Right lobe of liver (tissue), 6 donors: ENCODE data around the gene ABHD2. TPM values are rescaled to one million over a fixed set of nuclear protein-coding genes. Genes with fewer than 3 reads are reported as not detected.
A peak's percentile ranks its signal among the peaks of the same experiment; 100 is the strongest.

ENCODE experiments used
- ATAC-seq, 4 donors: fragments of 200-7000 bp; cut with Tn5 transposase; one replicate each; pipeline ENCODE4 v1.9.1; 2020; ENCODE audit warnings: mild to moderate bottlenecking in 4 of 4, moderate library complexity in 4 of 4
- DNase-seq, 3 donors: peaks; one replicate each; pipeline ENCODE4 v3.0.0-alpha.2; 2020
- H3K27ac ChIP-seq, 3 donors: fragments of 200-600 bp; one replicate each; pipeline ENCODE4 v1.8.0; 2022
- H3K27me3 ChIP-seq, 2 donors: fragments of 200-600 bp; one replicate each; pipeline ENCODE4 v1.8.0; 2022
- H3K36me3 ChIP-seq, 4 donors: fragments of 200-600 bp; sonication (generic) in 1 of 4; one replicate each; pipeline versions ENCODE4 v1.5.1 to v1.8.0; 2017 to 2022; ENCODE audit warnings: control low read depth in 1 of 4
- H3K4me1 ChIP-seq, 4 donors: fragments of 200-600 bp; sonication (generic) in 1 of 4; one replicate each; pipeline versions ENCODE4 v1.5.1 to v1.8.0; 2017 to 2022; ENCODE audit warnings: control low read depth in 1 of 4
- H3K4me3 ChIP-seq, 3 donors: fragments of 200-600 bp; one replicate each; pipeline ENCODE4 v1.8.0; 2022
- H3K9me3 ChIP-seq, 4 donors: fragments of 200-600 bp; sonication (generic) in 1 of 4; one replicate each; pipeline versions ENCODE4 v1.5.1 to v1.8.0; 2017 to 2022; ENCODE audit warnings: control low read depth in 1 of 4
- POLR2A ChIP-seq: fragments of 450-650 bp; IDR thresholded peaks from one replicate; pipeline ENCODE4 v1.6.1; 2017; ENCODE audit warnings: antibody characterized with exemption, mild to moderate bottlenecking
- WGBS: methylation state at CpG from one replicate; pipeline ENCODE4 v1.1.6; 2018; ENCODE audit warnings: low coverage, low lambda C conversion rate; ENCODE audit not compliant: insufficient coverage; ENCODE audit errors: missing lambda C conversion rate; 5-methylcytosine and 5-hydroxymethylcytosine counted together
- intact Hi-C, 2 donors: fragments of 100-400 bp; cut with DNase I; formaldehyde crosslinking; loops; one replicate each; pipeline versions ENCODE4 v1.11.2 to v1.14.1; 2022
- total RNA-seq, 6 experiments: library from RNA; depleted of rRNA in 2 of 6; stranded (reverse); fragments of >200 nt in 2 of 6; fragmentation: NEBNext Ultra II Directional in 3 of 6; extraction: Animal tissue kit (Norgen Biotek cat#: 25700) in 3 of 6; gene quantifications; one replicate each; pipeline versions ENCODE4 v1.1.0 to v1.2.4, GENCODE V29; 2016 to 2023
- TF ChIP-seq, protein P1 (sequence below), 4 donors: fragments of 200-600 bp in 3 of 4; fragments of 450-650 bp in 1 of 4; IDR thresholded peaks; one replicate each; pipeline versions ENCODE4 v1.5.1 to v1.8.0; 2016 to 2022; ENCODE audit warnings: antibody characterized with exemption in 4 of 4, mild to moderate bottlenecking in 2 of 4
- donor health status: DM: no; HTN: yes; CAD: no.
- donor health status: DM: no; HTN: no; CAD: no.
- donor health status: DM: no; HTN: no; CAD: no.
- donor health status: DM: no; HTN: yes; CAD: no.
- donor health status: DM: no; HTN: yes; CAD: no.

ABHD2 gene
- total RNA-seq, 6 experiments from 2014 or later = 136 to 392 (median 315) TPM

DNA sequence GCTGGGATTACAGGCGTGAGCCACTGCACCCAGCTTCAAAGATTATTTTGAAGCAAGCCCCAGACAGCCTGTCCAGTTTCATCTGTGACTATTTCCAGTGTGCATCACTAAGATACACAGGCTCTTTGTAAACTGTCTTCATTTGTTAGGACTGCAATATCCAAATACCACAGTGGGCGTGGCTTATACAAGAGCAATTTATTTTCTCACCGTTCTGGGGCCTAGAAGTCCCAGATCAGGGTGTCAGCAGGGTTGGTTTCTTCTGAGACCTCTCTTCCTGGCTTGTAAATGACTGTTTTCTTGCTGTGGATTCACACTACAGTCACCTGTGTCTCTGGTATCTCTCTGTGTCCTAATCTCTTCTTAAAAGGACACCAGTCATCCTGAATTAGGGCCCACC, 73.4 kb downstream of the ABHD2 start:
- intact Hi-C loops = no loop called here

DNA sequence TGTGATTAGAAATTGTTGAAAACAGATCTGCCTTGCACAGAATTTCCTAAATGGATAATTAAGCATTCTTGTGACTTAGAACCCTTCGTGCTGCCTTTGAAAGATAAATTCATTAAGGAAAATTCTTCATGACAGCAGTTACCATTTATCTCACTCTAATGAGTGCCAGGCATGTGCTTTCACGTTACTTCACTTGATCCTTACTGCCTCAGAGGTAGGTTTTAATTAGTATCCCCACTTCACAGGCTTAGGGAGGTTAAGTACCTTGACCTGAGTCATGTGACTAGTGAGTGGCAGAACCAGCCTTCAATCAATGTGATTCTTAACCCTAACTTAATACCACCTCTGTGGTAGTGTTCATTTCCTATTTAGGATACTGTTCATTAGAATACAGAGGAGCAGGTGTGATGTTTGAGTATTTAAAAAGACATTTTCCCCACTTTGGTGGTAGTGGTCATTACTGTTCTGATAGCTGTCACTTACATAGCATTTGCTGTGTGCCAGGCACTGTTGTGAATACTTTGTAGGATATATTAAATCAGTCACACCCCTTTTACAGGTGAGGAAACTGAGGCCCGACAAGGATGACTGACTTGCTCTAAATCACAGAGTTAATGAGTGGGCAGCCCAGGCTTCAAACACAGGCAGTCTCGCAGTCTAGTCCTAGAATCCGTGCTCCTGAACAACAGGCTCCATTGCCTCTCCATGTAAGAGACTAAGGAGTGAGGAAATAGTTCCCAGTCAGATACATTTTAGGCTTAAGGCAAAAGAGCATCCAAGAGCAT, 75.2 kb downstream of the ABHD2 start:
- TF ChIP-seq, protein P1, sequence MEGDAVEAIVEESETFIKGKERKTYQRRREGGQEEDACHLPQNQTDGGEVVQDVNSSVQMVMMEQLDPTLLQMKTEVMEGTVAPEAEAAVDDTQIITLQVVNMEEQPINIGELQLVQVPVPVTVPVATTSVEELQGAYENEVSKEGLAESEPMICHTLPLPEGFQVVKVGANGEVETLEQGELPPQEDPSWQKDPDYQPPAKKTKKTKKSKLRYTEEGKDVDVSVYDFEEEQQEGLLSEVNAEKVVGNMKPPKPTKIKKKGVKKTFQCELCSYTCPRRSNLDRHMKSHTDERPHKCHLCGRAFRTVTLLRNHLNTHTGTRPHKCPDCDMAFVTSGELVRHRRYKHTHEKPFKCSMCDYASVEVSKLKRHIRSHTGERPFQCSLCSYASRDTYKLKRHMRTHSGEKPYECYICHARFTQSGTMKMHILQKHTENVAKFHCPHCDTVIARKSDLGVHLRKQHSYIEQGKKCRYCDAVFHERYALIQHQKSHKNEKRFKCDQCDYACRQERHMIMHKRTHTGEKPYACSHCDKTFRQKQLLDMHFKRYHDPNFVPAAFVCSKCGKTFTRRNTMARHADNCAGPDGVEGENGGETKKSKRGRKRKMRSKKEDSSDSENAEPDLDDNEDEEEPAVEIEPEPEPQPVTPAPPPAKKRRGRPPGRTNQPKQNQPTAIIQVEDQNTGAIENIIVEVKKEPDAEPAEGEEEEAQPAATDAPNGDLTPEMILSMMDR (IDR thresholded peaks at IDR 0.05) = no peak
- TF ChIP-seq POLR2A = no peak
- ATAC-seq (no peak), DNase-seq (no peak)
- Histone ChIP-seq H3K36me3 (peaks cover 0 to 24% (median 9%) of the 10 kb centered on the region in 4 donors), H3K4me1 (peaks cover 0 to 37% (median 16%) of the 10 kb centered on the region in 4 donors), H3K27me3 (no peaks in the 10 kb centered on the region), H3K4me3 (no peak overlapping the region), H3K27ac (no peak overlapping the region), H3K9me3 (no peaks in the 10 kb centered on the region)
- 82% methylated on average over 5 of the region's 5 CpGs for WGBS
- intact Hi-C loops = no loop called here

More for the DNA sequence above, 73.4 kb downstream of the ABHD2 start:
- WGBS = 42% methylated on average over 2 of the region's 3 CpGs
- H3K36me3 ChIP-seq = peaks cover 0 to 33% (median 16%) of the 10 kb centered on the region in 4 donors
- no peak overlapping the region for H3K4me3 ChIP-seq
- TF ChIP-seq, protein P1 (IDR thresholded peaks at IDR 0.05) = no peak
- no peak for TF ChIP-seq POLR2A
- H3K27ac ChIP-seq = no peak overlapping the region
- no peak for DNase-seq
- peaks cover 0 to 35% (median 14%) of the 10 kb centered on the region in 4 donors for H3K4me1 ChIP-seq
- H3K27me3 ChIP-seq = no peaks in the 10 kb centered on the region
- ATAC-seq = no peak
- no peaks in the 10 kb centered on the region for H3K9me3 ChIP-seq

DNA sequence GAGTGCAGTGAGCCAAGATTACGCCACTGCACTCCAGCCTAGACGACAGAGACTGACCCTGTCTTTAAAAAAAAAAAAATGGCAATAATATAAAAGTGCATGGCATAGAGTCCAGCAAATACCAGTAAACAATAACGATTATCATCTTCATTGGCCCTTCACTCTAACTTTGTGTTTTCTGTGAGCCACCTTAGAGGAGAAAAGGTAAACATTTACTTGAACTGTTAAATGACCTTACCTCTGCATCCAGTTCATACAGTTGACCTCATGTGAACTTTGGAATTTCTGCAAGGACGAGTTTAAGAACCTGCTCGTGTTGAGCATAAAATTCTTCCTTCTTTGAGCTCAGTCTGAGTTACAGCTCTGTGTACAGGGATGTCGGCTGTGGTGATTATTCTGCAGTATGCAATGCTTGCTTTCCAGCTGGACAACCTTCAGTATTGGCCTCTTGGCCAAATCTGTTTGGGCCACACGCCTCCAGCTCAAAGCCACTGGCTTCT, 76.5 kb downstream of the ABHD2 start:
- WGBS = 25% methylated on average over 7 of the region's 7 CpGs
- H3K36me3 ChIP-seq = peaks cover 0 to 21% (median 8%) of the 10 kb centered on the region in 4 donors
- no peaks in the 10 kb centered on the region for H3K9me3 ChIP-seq
- intact Hi-C loops = no loop called here
- ATAC-seq (peak; percentile 73 to 88 (median 74)), DNase-seq (no peak)
- no peak overlapping the region for H3K4me3 ChIP-seq
- no peaks in the 10 kb centered on the region for H3K27me3 ChIP-seq
- H3K27ac ChIP-seq = peak overlapping the region in 1 of 3 donors; percentile 38
- peaks cover 0 to 37% (median 16%) of the 10 kb centered on the region in 4 donors for H3K4me1 ChIP-seq
- TF ChIP-seq POLR2A = no peak
- TF ChIP-seq, protein P1 (IDR thresholded peaks at IDR 0.05) = no peak

DNA sequence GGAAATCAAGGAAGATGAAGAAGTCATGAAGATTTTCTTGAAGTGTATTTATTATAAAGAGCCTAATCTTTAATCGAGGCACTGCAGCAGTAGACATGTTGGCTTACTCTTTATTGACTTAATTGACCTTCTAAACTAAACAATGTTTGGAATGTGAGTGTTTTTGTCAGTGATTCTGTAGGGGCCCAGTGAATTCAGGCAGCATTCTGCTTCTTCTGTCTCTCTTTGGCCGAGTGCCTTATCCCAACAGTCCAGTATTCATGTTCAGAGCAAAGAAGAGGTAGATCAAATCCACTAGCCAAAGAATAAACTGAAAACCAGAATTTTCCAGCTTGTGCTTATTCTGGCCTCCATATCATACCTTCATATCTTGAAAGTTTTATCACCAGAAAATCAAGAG, 77.4 kb downstream of the ABHD2 start:
- Histone ChIP-seq H3K27ac (peak overlapping the region in 2 of 3 donors; percentile 29 to 38), H3K9me3 (no peaks in the 10 kb centered on the region), H3K27me3 (no peaks in the 10 kb centered on the region), H3K4me3 (no peak overlapping the region), H3K4me1 (peaks cover 0 to 37% (median 16%) of the 10 kb centered on the region in 4 donors), H3K36me3 (peaks cover 0 to 16% (median 6%) of the 10 kb centered on the region in 4 donors)
- WGBS = 6% methylated on average over 2 of the region's 2 CpGs
- no peak for DNase-seq
- ATAC-seq = peak; percentile 40 to 62 (median 45)
- intact Hi-C loops = no loop called here
- TF ChIP-seq, protein P1 (IDR thresholded peaks at IDR 0.05) = no peak
- TF ChIP-seq POLR2A = no peak
